GM12892 (cell line): ENCODE data around the gene PAK6.

ENCODE experiments used
- POLR2A ChIP-seq: IDR thresholded peaks from 2 replicates; pipeline ENCODE4 v1.6.1; 2011; ENCODE audit warnings: low read depth, low read length, control low read depth
- POLR2AphosphoS5 ChIP-seq: IDR thresholded peaks from 2 replicates; pipeline ENCODE4 v1.6.1; 2011; ENCODE audit warnings: low read depth, low read length, control low read depth
- TAF1 ChIP-seq: IDR thresholded peaks from 2 replicates; pipeline ENCODE4 v1.6.1; 2011; ENCODE audit warnings: low read depth, mild to moderate bottlenecking, control low read depth, low read length, borderline replicate concordance

GRCh38 chr15:40246496-40247280 lies 7.8 kb downstream of the PAK6 start:
- TF ChIP-seq POLR2AphosphoS5 (no peak), TAF1 (no peak), POLR2A (no peak)
